Activated CD4-positive, alpha-beta T cell treated with anti-CD3 and anti-CD28 coated beads, Interleukin-2, amount 50 U/mL, for 48 hours (primary cell): Measurements from ENCODE around the gene STARD10.
"Not testable (repeated sequence)": the region's sequence is repeated elsewhere in the genome, so short reads cannot be mapped to it uniquely, and the experiment has no call there.

Source experiments
- DNase-seq, 2 experiments: peaks; one replicate each; pipeline ENCODE4 v3.0.0-alpha.2; 2020

The STARD10 gene

GRCh38 chr11:72793425-72794367 is at the start of gene STARD10:
Gene STARD10 (minus strand): TSS chr11:72794047. CDS start chr11:72781181, 12,866 bp downstream.
- DNase-seq = peak; percentile 93 to 94

GRCh38 chr11:72842653-72843330 is 48.9 kb upstream of the STARD10 start:
- no peak for DNase-seq

- DNase-seq = no peak
These were observed 48.3 kb upstream of the STARD10 start for GRCh38 chr11:72842126-72842525.

- no peak for DNase-seq
These were observed 47.5 kb upstream of the STARD10 start for GRCh38 chr11:72841397-72841796.

- DNase-seq = no peak
These were observed 46.9 kb upstream of the STARD10 start for GRCh38 chr11:72840780-72841179.

- DNase-seq = no peak
These were observed 45.0 kb upstream of the STARD10 start for GRCh38 chr11:72838691-72839305.

- no peak for DNase-seq
These were observed 42.3 kb upstream of the STARD10 start for GRCh38 chr11:72836111-72836510.

- no peak for DNase-seq
These were observed 41.1 kb upstream of the STARD10 start for GRCh38 chr11:72834905-72835304.

- DNase-seq = no peak
These were observed 40.1 kb upstream of the STARD10 start for GRCh38 chr11:72833811-72834493.

- DNase-seq = no peak
These were observed 39.4 kb upstream of the STARD10 start for GRCh38 chr11:72833083-72833733.

- DNase-seq = no peak
These were observed 38.6 kb upstream of the STARD10 start for GRCh38 chr11:72832301-72833082.

- peak; percentile 67 to 73 for DNase-seq
These were observed 37.9 kb upstream of the STARD10 start for GRCh38 chr11:72831521-72832300.

GRCh38 chr11:72829884-72830533 is 36.2 kb upstream of the STARD10 start:
- no peak for DNase-seq

GRCh38 chr11:72829178-72829577 is 35.3 kb upstream of the STARD10 start:
- no peak for DNase-seq

GRCh38 chr11:72828692-72829101 is 34.9 kb upstream of the STARD10 start:
- DNase-seq = no peak

GRCh38 chr11:72828081-72828567 is 34.3 kb upstream of the STARD10 start:
- DNase-seq = no peak

GRCh38 chr11:72827656-72828055 is 33.8 kb upstream of the STARD10 start:
- not testable (repeated sequence) for DNase-seq

GRCh38 chr11:72826942-72827480 is 33.2 kb upstream of the STARD10 start:
- no peak for DNase-seq

GRCh38 chr11:72826191-72826941 is 32.5 kb upstream of the STARD10 start:
- no peak for DNase-seq
